GM23338 (cell line): ENCODE results near the gene RECQL. TPM values are rescaled to one million over a fixed set of nuclear protein-coding genes. Genes with fewer than 3 reads are reported as not detected.
A peak's percentile ranks its signal among the peaks of the same experiment; 100 is the strongest.

Experiments
- ATAC-seq: fragments of 200-7000 bp; cut with Tn5 transposase; 3 replicates; pipeline ENCODE4 v1.9.1; 2020
- DNase-seq: peaks from one replicate; pipeline ENCODE4 v3.0.0-alpha.2; 2015; ENCODE audit warnings: low spot score
- H2AFZ ChIP-seq: fragments of 200-600 bp; sonication (generic); 2 replicates; pipeline ENCODE4 v1.8.0; 2016; ENCODE audit warnings: antibody characterized with exemption, mild to moderate bottlenecking, moderate library complexity
- H3F3A ChIP-seq: fragments of 200-600 bp; sonication (generic); replicated peaks from 2 replicates; pipeline ENCODE4 v1.8.0; 2017; ENCODE audit warnings: antibody characterized with exemption, mixed run types, low read depth
- H3K27ac ChIP-seq: fragments of 200-600 bp; sonication (generic); 2 replicates; pipeline ENCODE4 v1.6.1; 2016; ENCODE audit warnings: low read depth
- H3K27me3 ChIP-seq: fragments of 200-600 bp; sonication (generic); 2 replicates; pipeline ENCODE4 v1.8.0; 2016; ENCODE audit warnings: mild to moderate bottlenecking, mixed run types, moderate library complexity; ENCODE audit not compliant: insufficient read depth
- H3K36me3 ChIP-seq: fragments of 200-600 bp; sonication (generic); 2 replicates; pipeline ENCODE4 v1.8.0; 2016; ENCODE audit warnings: mild to moderate bottlenecking; ENCODE audit not compliant: insufficient read depth
- H3K4me1 ChIP-seq: fragments of 200-600 bp; sonication (generic); 2 replicates; pipeline ENCODE4 v1.8.0; 2016; ENCODE audit warnings: mild to moderate bottlenecking, moderate library complexity; ENCODE audit not compliant: insufficient read depth
- H3K4me2 ChIP-seq: fragments of 200-600 bp; sonication (generic); 2 replicates; pipeline ENCODE4 v1.7.1; 2017; ENCODE audit warnings: mixed run types
- H3K4me3 ChIP-seq: fragments of 200-600 bp; sonication (generic); 2 replicates; pipeline ENCODE4 v1.6.1; 2016; ENCODE audit warnings: mixed run types
- H3K79me2 ChIP-seq: fragments of 200-600 bp; sonication (generic); replicated peaks from 2 replicates; pipeline ENCODE4 v1.8.0; 2017; ENCODE audit warnings: mild to moderate bottlenecking; ENCODE audit not compliant: insufficient read depth
- H3K9me2 ChIP-seq: fragments of 200-600 bp; sonication (generic); 2 replicates; pipeline ENCODE4 v1.8.0; 2017; ENCODE audit not compliant: insufficient read depth
- H4K20me1 ChIP-seq: fragments of 200-600 bp; sonication (generic); replicated peaks from 2 replicates; pipeline ENCODE4 v1.8.0; 2017; ENCODE audit warnings: mild to moderate bottlenecking; ENCODE audit not compliant: insufficient read depth
- H3K27ac Mint-ChIP-seq: 2 replicates; pipeline ENCODE4 v1.8.0; 2020; ENCODE audit warnings: inconsistent platforms, mild to moderate bottlenecking, moderate library complexity, mixed read lengths
- H3K27me3 Mint-ChIP-seq: 3 replicates; pipeline ENCODE4 v1.8.0; 2022; ENCODE audit warnings: low read depth, mild to moderate bottlenecking, moderate library complexity, mixed read lengths, inconsistent platforms; ENCODE audit not compliant: insufficient read depth, poor library complexity
- H3K36me3 Mint-ChIP-seq: 3 replicates; pipeline ENCODE4 v1.8.0; 2021; ENCODE audit warnings: low read depth, mild to moderate bottlenecking, inconsistent platforms, moderate library complexity, mixed read lengths
- H3K4me1 Mint-ChIP-seq: 3 replicates; pipeline ENCODE4 v1.8.0; 2020; ENCODE audit warnings: mild to moderate bottlenecking, inconsistent platforms, mixed read lengths
- H3K4me3 Mint-ChIP-seq: 3 replicates; pipeline ENCODE4 v1.8.0; 2021; ENCODE audit warnings: moderate library complexity, mild to moderate bottlenecking, inconsistent platforms, mixed read lengths
- H3K9me3 Mint-ChIP-seq: 3 replicates; pipeline ENCODE4 v1.8.0; 2020; ENCODE audit warnings: moderate library complexity, mild to moderate bottlenecking, inconsistent platforms, mixed read lengths
- EZH2 ChIP-seq: fragments of 200-600 bp; sonication (generic); IDR thresholded peaks from one replicate; pipeline ENCODE4 v1.8.0; 2017; ENCODE audit warnings: antibody characterized with exemption, mild to moderate bottlenecking, low read depth; ENCODE audit not compliant: unreplicated experiment
- EZH2phosphoT487 ChIP-seq: fragments of 200-600 bp; sonication (generic); IDR thresholded peaks from one replicate; pipeline ENCODE4 v1.8.1; 2018; ENCODE audit warnings: antibody characterized with exemption; ENCODE audit not compliant: unreplicated experiment
- POLR2AphosphoS5 ChIP-seq: IDR thresholded peaks from 2 replicates; pipeline ENCODE4 v1.6.1; 2016; ENCODE audit warnings: antibody characterized with exemption, low read depth
- polyA plus RNA-seq: library from polyadenylated mRNA; unstranded; fragments of >200 nt; fragmentation: Nextera tagmentation; extraction: Ambion mirVana; gene quantifications from 2 replicates; pipeline ENCODE4 v1.2.1, GENCODE V29; 2016
- total RNA-seq: library from RNA; depleted of rRNA; stranded (reverse); fragments of >200 nt; shearing (Covaris generic); gene quantifications from 2 replicates; pipeline ENCODE4 v1.2.3, GENCODE V29; 2014
- TF ChIP-seq, protein P1 (sequence below): IDR thresholded peaks from one replicate; pipeline ENCODE4 v1.6.1; 2018; ENCODE audit warnings: antibody characterized with exemption; ENCODE audit not compliant: unreplicated experiment
- TF ChIP-seq, protein P2 (sequence below), 2 experiments: fragments of 200-600 bp in 1 of 2; sonication (generic) in 1 of 2; conservative IDR thresholded peaks; 2 replicates each; pipeline versions ENCODE4 v1.5.1 to v1.6.1; 2016 to 2017; ENCODE audit warnings: antibody characterized with exemption in 2 of 2, low read depth in 2 of 2, mild to moderate bottlenecking in 2 of 2, moderate library complexity in 1 of 2

Gene RECQL
- total and polyA plus RNA-seq, 2 experiments from 2014 or later: 17.4 to 47.2 TPM

DNA sequence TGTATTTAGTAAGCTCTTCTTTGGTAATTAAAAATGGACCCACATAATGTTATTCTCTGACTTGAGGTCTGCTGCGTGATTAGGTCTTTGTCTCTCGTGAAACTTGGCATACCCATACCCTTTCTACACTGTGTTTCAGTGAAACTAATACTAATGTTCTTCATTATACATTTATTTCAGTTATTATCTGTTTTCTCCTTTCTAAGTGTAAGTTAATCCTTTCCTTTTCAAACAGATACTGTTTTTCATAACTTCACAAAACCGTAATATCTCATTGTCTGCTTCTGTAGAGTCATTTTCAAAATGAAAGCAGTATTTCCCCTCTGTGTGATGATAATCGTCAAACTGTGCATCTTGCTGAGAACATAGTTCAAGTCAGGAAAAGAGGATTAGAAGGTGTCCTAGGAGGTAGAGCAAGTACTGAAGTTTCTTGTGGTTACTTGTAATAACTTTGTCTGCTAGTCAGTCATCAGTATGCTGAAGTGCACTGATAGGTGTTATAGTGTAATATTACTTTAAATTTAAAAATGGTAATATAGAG is 48.1 kb downstream of the RECQL start:
- Mint-ChIP-seq H3K27ac (no peak overlapping the region), H3K36me3 (peaks cover 12% of the 10 kb centered on the region; the same call in 2 of the 3 replicates), H3K4me1 (no peaks in the 10 kb centered on the region), H3K9me3 (no peaks in the 10 kb centered on the region), H3K4me3 (no peak overlapping the region), H3K27me3 (no peaks in the 10 kb centered on the region)
- Histone ChIP-seq H2AFZ (no peak overlapping the region), H3F3A (no peaks in the 10 kb centered on the region), H3K79me2 (no peaks in the 10 kb centered on the region), H3K9me2 (no peaks in the 10 kb centered on the region), H3K27ac (no peak overlapping the region), H3K36me3 (no peaks in the 10 kb centered on the region), H4K20me1 (no peaks in the 10 kb centered on the region), H3K4me3 (no peak overlapping the region), H3K4me1 (no peaks in the 10 kb centered on the region), H3K27me3 (no peaks in the 10 kb centered on the region), H3K4me2 (no peak overlapping the region)
- ATAC-seq (no peak), DNase-seq (no peak)
- TF ChIP-seq POLR2AphosphoS5 (no peak), EZH2 (no peak)
- TF ChIP-seq, protein P1, sequence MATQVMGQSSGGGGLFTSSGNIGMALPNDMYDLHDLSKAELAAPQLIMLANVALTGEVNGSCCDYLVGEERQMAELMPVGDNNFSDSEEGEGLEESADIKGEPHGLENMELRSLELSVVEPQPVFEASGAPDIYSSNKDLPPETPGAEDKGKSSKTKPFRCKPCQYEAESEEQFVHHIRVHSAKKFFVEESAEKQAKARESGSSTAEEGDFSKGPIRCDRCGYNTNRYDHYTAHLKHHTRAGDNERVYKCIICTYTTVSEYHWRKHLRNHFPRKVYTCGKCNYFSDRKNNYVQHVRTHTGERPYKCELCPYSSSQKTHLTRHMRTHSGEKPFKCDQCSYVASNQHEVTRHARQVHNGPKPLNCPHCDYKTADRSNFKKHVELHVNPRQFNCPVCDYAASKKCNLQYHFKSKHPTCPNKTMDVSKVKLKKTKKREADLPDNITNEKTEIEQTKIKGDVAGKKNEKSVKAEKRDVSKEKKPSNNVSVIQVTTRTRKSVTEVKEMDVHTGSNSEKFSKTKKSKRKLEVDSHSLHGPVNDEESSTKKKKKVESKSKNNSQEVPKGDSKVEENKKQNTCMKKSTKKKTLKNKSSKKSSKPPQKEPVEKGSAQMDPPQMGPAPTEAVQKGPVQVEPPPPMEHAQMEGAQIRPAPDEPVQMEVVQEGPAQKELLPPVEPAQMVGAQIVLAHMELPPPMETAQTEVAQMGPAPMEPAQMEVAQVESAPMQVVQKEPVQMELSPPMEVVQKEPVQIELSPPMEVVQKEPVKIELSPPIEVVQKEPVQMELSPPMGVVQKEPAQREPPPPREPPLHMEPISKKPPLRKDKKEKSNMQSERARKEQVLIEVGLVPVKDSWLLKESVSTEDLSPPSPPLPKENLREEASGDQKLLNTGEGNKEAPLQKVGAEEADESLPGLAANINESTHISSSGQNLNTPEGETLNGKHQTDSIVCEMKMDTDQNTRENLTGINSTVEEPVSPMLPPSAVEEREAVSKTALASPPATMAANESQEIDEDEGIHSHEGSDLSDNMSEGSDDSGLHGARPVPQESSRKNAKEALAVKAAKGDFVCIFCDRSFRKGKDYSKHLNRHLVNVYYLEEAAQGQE: no peak

DNA sequence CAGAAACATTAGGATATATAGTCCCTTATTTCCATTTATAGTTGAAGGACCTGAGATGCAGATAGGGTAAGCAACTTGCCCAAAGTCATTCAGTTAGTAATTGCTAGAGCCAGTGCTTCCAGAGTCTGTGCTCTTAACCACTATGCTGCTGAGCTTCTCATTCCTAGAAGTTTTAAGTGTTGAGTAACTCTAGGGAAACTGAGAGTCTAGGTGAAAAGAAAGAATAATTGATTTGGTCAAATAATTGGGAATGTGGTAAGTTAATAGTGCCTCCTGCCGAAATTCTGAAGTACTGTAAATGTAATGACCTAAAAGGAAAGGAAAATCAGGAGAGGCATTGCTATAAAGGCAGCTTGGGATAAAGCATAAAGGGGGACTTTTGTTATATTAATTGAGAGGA is 49.9 kb downstream of the RECQL start:
- DNase-seq (peak; percentile 71), ATAC-seq (peak; percentile 46; the same call in 2 of the 3 replicates)
- Mint-ChIP-seq H3K36me3 (peaks cover 8% of the 10 kb centered on the region; the same call in 2 of the 3 replicates), H3K9me3 (no peaks in the 10 kb centered on the region), H3K27ac (no peak overlapping the region), H3K4me1 (no peaks in the 10 kb centered on the region), H3K27me3 (no peaks in the 10 kb centered on the region), H3K4me3 (no peak overlapping the region)
- Histone ChIP-seq H3K79me2 (no peaks in the 10 kb centered on the region), H3K4me2 (no peak overlapping the region), H3F3A (no peaks in the 10 kb centered on the region), H4K20me1 (no peaks in the 10 kb centered on the region), H3K36me3 (no peaks in the 10 kb centered on the region), H2AFZ (no peak overlapping the region), H3K4me1 (no peaks in the 10 kb centered on the region), H3K4me3 (no peak overlapping the region), H3K27me3 (no peaks in the 10 kb centered on the region), H3K9me2 (no peaks in the 10 kb centered on the region), H3K27ac (no peak overlapping the region)
- TF ChIP-seq EZH2phosphoT487: no peak
- TF ChIP-seq, protein P2, sequence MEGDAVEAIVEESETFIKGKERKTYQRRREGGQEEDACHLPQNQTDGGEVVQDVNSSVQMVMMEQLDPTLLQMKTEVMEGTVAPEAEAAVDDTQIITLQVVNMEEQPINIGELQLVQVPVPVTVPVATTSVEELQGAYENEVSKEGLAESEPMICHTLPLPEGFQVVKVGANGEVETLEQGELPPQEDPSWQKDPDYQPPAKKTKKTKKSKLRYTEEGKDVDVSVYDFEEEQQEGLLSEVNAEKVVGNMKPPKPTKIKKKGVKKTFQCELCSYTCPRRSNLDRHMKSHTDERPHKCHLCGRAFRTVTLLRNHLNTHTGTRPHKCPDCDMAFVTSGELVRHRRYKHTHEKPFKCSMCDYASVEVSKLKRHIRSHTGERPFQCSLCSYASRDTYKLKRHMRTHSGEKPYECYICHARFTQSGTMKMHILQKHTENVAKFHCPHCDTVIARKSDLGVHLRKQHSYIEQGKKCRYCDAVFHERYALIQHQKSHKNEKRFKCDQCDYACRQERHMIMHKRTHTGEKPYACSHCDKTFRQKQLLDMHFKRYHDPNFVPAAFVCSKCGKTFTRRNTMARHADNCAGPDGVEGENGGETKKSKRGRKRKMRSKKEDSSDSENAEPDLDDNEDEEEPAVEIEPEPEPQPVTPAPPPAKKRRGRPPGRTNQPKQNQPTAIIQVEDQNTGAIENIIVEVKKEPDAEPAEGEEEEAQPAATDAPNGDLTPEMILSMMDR (conservative IDR thresholded peaks at IDR 0.05; ENCODE audit: low read depth in 2 of 2): peak; percentile 55 to 66
